ELR (cell line): ENCODE measurements around the gene GSG1L.

Experiments used
- DNase-seq: peaks from one replicate; pipeline ENCODE4 v3.0.0-alpha.2; 2015; ENCODE audit warnings: low read depth

Gene GSG1L

GRCh38 chr16:27774779-27775178, 288.7 kb downstream of the GSG1L start:
- DNase-seq = no peak

DNA sequence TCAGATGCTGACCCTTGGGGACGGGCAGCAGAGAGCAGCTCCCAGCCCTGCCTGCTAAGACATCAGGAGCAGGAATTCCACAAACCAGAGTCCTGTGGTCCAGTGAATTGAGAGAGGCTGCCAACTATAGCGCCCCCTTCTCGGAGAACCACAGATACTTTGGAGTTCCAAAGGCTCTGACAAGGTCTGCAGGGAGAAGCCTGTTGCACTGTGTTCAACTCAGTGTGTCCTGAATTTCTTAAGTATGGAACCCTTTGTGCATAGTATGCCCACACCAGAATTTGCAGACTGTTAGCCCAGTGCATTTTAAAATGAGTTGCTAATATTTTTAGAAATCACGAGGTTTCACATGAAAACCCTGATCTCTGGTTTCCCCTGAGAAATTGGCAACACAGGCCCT, 290.2 kb downstream of the GSG1L start:
- no peak for DNase-seq

- DNase-seq = no peak
Measured at GRCh38 chr16:27772093-27772825, 291.3 kb downstream of the GSG1L start.

DNA sequence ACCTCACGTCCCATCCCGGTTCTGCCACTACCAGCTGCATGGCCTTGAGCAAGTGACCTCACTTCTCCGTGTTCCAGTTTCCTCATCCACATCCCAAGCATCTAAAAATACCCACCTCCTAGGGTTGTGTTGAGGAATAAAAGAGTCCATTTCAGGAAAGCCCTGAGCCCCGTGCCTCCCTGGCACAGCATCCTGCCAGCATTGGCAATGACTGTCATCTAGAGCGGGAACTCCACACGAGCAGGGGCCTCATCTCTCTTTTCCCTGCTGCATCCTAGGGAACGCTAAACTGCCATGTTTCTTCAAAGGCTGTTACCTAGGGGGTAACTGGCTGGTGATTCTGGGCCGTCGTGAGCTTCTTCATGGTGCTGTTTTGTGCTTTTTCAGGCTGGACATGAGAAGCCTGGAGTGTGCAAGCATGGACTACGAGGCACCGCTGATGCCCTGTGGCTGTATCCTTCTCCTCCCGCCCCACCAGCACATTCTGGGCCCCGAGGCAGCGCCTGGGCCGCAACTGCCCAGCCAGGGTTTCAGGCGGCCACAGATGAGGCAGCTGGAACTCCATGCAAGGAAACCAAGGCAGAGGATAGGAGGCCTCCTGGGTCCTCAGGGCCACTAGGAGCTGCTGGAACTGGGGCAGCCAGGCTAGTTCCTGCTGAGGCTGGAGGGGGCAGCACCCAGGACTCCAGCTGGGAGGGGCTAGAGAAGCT, 292.2 kb downstream of the GSG1L start:
- DNase-seq = no peak

GRCh38 chr16:27770271-27771196, 293.0 kb downstream of the GSG1L start:
- peak; percentile 58 for DNase-seq

DNA sequence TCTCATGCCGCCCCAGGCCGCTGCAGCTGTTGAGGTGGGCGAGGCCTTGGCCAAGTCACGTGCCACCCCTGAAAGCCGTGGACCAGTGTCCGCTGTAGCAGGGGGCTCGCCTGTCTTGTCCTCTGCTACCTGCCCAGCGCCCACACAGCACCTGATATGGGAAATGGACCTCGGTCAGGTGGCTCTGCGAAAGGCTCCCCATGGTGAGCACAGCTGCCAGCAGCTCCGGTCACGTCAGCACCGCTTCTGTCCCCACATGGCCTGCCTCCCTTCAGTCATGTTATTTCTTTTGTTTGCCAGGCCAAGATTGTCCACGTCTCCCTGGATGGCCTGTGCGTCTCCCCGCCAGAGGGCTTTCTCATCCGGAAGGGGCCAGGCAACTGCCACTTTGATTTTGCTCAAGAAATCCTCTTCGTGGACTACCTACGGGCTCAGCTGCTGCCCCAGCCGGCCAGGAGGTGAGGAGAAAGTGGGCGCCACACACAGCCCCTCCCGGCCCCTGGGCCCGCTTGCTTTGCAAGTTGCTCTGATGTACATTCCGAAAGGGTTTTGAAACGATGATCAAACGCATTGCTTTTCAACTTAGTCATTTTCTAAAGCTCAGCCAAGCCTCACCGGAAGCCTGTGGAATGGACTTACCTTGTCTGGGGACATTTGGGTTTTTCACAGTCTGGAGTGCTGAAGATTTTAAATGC, 293.8 kb downstream of the GSG1L start:
- DNase-seq = peak; percentile 90

DNA sequence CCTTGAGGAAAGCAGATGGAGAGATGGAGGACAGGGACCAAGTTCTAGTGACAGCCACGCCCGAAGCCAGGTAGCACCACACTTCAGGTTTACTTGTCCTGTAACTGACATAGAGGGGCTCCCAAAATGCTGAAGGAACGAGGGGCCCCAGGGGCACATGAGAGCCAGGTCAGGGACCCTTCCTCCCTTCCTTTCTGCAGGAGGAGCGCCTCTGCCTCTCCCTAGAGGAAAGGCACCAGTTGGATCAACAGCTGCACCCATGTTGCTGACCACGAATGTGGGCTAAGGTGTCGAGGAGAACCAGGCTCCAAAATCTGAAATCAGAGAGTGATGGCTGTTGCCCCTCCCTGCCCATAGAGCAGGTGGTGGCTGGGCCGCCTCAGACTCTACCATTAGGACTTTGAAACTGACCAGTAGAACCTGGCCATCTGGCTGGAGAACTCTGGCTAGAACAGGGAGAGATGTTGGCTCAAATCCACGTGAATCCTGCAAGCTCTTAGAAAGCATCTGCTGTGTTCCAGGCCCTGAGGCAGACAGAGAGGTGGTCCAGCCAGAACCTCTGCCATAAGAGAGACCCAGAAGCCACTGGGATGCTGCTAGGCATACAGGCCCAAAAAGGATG, 294.8 kb downstream of the GSG1L start:
- no peak for DNase-seq

- no peak for DNase-seq
Measured at GRCh38 chr16:27767971-27768591, 295.4 kb downstream of the GSG1L start.

- DNase-seq = no peak
Measured at GRCh38 chr16:27767081-27767480, 296.4 kb downstream of the GSG1L start.

DNA sequence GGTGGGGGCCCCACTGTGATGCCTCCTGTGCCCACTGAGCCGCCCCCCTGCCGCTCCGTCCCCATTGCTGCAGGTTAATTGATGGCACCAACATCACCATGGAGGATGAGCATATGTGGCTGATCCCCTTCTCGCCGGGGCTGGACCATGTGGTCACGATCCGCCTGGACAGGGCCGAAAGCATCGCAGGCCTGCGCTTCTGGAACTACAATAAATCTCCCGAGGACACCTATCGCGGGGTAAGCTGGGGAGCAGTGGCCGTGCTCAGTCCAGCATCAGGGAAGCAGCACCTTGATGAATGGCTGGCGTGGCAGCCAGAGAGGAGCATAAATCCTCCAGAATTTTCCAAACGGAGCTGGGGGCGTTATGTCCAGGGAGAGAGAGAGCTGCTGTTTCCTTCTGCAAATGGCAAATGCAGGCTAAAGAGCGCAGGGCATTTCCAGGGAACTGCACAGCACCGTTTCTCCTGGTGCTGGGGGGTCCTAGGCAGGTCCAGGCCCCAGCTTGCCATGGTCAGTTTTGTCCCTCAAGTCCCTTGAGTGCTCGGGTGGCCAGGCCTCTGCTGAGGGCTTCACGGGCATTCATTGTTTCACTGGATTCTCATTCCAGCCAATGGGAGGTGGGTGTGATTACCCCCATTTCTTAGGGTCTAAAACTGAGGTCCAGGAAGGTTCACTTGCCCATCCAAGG, 297.1 kb downstream of the GSG1L start:
- DNase-seq = no peak

GRCh38 chr16:27764869-27765675, 298.4 kb downstream of the GSG1L start:
- no peak for DNase-seq

DNA sequence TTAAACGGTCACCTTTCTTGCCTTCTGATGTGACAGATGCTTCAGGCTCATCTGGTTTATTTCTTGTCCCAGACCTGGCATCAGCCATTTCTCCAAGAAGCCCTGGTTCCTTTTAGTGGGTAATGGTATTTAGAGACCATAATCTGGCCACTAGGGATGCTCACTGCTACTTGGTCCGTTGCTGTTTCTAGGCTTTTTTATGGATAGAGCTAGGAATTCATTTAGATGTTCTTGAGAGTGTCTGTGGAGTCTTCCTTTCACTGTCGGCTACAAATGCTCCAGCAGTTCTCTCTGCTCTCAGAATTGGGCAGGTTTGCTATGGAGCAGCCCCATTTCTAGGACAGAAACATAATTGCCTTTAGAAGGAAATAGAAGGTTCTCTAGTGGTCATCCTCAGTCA, 299.1 kb downstream of the GSG1L start:
- DNase-seq = no peak

DNA sequence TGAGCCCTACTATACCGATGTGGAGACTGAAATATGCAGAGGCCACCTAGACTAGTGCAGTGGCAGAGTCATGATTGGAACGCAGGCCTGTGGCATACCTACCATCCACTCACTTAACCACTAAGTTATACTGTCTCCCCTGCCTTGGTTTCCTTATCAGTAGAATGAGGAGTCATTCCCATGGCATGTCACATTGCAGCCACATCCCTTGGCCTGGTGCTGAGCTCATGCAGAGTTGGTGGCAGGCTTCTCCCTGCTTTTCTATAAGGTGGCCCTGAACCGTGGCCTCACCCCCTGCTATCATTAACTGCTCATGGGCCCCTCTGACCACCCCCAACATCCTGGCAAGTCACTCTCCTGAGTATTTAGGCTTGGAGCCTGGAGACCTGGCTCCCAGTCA, 301.1 kb downstream of the GSG1L start:
- DNase-seq = peak; percentile 56

- no peak for DNase-seq
Measured at GRCh38 chr16:27761816-27762215, 301.7 kb downstream of the GSG1L start.

GRCh38 chr16:27760789-27761176, 302.7 kb downstream of the GSG1L start:
- DNase-seq = no peak

DNA sequence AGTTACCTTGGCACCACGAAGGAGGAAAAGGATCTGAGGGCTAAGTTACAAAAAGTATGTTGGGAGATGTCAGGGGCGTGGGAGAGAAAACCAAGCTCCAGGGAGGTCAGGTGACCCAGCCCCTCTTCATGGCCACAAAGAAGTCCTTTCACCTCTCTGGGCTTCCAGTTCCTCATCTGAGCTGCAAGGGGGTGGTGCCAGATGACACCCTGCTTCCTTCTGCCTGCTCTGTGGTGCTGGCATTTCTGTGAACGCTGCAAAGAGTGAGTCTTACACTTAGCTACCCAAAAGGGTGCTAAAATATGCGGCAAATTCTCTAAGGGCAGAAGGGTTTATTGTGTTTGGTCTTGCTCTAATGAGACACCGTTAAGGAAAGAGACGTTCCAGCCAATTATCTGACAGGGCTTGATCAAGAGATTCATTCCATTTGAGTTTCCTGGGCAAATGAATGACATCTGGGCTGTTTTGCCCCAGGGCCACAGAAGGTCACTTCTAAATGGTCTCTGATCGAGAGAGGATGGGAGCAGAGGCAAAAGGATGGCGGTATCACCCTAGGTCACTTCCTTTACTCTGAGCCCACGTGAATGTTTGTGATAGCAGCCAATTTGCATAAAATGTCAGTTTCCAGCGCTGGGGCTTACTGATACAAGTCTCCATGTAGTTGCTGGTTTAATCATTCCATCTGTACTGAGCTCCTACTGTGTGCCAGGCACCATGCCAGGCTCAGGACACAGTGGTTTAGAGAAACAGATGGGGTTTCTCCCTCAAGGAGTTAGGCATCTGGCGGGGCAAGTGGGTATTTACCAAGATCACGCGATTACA, 303.3 kb downstream of the GSG1L start:
- no peak for DNase-seq

- peak; percentile 85 for DNase-seq
Measured at GRCh38 chr16:27759301-27759871, 304.1 kb downstream of the GSG1L start.

- no peak for DNase-seq
Measured at GRCh38 chr16:27758544-27758943, 305.0 kb downstream of the GSG1L start.
